Dedifferentiated amniotic fluid mesenchymal stem cell (primary cell): Measurements from ENCODE around the gene TSHZ2.

Experiments
- DNase-seq: peaks from one replicate; pipeline ENCODE4 v3.0.0-alpha.2; 2016; ENCODE audit errors: extremely low spot score

Gene TSHZ2

DNA sequence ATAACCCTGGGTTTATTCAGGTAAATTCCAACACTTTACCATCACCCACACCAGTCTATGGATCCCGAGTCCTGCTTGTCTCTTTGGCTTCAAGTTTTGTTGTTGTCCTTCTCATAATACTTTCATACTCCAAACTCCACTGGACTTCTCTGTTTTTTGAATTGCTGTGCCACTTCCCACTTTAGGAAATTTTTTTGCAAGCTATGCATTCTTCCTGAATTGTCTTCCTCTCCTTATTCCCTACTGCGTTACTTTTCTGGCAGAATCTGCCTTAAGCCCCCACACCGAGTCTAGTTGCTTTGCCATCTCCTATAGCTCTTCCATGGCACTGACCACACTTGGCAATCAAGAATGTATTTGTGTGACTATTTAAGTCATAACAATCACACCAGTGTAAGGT, 96.1 kb downstream of the TSHZ2 start:
- no peak for DNase-seq

DNA sequence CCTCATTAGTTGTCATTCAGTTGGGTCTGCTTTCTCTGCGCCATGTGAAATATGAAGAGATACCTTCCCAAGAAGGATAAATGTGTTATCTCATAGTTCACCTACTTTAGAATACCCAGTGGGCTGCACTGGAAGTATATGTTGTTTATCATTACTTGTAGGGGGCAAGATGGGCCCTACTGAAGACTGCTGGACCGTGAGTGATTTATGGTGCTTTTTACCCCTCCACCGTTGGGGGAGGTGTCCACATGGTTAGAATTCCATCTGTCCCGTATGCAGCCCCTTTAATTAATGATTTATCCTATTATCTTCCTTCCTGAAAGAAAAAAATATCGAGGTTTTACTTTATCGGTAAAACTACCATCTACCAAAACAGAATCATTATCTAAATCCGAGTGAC, 97.0 kb downstream of the TSHZ2 start:
- no peak for DNase-seq

DNA sequence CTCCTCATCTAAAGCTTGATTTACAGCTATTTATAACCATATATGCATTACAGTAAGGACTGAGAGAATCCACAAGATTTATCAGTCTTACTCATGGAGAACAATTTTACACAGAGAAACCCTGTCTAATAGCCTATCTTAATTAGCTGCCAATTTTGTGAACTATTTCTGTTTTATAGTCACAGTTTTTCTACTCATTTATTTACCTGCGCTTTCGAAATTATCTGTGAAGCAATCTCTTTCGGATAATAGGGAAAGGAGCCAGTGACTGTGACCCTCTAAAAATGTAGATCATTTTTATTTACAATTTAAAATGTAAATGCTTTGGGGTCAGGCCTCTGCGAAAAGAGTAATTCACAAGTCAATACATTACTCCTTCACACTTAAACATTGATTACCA, 98.1 kb downstream of the TSHZ2 start:
- DNase-seq: no peak

DNA sequence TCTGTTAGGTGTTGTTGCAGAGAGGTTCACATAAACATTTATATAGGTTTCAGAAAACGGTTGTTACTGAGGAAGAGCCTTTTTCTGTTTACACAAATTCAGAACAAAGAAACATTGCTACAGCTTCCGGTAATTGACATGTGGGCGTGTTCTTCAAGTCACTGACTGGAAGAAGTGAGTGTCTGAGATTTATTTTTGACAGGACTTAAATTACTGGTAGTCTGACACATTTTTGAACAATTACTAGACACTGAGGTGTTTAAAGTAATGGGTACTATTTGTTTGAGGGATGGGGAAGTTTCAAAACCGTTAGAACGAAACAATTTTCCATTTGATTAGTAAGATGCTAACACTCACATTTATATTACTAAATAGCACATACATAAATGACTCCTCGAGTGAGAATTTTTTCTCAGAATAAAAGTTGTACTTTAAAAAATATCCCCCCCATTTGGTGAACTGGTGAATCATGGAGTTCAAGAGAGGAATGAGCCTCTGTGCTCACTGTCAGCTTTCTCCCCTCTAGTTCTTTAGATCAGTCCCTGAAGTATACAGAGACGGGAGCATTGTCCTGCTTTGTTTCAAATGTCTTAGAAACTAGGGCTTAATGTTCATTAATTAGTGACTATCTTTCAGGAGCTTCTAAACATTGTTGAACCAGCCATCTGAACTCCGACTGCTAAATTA, 98.7 kb downstream of the TSHZ2 start:
- no peak for DNase-seq

DNA sequence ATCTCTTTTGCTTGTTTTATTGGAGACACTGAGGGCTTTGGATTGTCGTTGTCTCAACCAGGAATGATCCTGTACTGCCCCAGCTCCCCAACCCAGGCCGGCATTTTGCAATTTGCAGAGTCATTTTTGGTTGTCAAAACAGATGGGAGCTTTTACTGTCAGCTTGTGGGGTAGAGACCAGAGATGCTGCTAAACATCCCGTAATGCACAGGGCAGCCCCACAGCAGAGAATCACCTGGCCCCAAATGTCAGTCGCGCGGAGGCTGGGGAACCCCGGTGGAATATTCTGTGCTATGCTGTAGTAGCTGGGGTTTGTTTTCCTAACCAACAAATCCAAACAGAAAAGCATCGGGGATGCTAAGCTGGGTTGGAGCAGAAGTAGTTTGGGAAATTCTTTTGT, 99.7 kb downstream of the TSHZ2 start:
- DNase-seq: no peak

DNA sequence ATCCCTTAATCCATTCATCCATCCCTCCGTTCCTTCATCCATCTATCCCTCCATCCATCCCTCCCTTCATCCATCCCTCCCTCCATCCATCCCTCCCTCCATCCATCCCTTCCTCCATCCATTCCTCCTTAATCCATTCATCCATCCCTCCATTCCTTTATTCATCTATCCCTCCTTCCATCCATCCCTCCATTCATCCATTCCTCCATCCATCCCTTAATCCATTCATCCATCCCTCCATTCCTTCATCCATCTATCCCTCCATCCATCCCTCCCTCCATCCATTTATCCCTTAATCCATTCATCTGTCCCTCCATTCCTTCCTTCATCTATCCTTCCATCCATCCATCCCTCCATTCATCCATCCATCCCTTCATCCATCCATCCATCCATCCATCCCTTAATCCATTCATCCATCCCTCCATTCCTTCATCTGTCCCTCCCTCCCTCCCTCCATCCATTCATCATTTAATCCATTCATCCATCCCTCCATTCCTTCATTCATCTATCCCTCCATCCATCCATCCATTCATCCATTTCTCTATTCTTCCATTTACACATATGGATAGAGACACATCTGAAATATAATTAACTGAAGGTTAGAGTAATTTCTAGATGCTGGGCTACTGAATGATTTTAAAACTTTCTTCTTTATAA, 100.9 kb downstream of the TSHZ2 start:
- no peak for DNase-seq

DNA sequence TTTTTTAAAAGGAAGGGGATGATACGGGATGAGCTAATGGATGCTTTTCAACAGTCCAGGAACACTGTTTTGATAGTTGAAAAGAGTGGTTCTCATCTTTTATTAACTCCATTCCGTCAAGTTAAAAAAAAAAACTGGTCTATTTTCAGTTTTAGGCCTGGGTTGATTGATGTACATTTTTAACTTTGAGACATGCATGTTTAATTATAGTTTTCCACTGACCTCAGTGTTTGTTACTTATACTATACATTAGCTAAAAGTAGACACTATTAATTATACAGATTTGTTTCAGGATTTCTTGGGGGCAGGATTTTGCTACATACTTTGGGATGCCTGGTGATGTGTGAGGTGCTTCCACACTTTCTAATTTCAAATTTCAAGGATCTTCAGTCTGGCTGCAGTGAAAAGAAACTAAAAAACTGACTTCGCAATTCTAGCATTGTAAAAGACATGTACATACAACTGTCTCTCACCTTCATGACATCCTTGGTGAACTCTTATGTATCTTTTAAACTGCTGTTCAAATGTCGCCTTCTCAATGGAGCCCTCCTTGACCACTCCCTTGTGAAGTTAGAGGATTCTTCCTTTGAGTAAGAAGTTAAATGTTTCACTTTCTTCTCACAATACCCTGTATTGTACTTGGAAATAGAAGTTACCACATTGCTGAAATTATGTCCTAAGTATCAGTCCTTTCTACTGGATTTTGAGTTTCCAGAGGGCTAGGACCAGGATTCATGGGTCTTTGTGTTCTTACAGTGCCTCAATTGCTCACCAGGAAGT, 101.7 kb downstream of the TSHZ2 start:
- no peak for DNase-seq

DNA sequence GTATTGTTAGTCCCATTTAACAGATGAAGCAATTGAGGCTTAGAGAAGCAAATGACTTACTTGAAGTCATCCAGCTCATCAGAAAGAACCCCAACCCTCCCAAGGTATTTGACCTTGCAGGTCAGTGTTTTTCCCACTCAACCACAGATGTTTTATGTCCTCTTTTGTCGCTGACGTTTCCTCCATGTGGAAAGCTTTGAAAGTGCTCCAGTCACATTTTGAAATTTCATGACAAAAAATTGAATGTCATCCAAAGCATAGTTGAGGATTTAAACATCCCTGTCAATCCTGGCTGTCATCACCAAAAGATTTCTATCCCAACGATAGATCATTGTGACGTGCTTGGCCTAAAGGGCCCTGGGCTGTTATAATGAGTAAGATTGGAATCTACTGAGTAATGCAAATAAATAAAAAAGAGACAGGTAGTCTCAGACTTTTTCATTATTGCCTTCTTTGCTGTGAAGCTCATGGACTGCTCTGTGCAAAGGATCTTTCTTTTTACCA, 102.7 kb downstream of the TSHZ2 start:
- DNase-seq: no peak

DNA sequence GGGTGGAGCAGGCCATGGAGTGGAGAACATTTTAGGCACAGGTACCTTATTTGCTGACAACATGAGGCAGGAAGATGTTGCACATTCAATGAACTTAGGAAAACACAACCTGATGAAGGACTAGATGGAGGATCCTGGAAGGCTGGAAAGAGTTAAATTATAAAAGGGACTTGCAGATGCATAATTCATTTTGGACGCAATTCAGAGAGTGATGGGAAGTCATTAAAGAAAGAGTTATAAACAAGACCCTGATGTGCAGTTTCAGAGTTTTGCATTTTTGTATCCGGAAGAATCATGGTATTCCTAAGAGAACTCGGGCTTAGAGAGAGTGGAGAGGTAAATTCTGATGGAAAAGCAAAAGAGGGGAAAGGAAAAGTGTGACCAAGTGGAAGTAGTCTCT, 104.5 kb downstream of the TSHZ2 start:
- DNase-seq: no peak

DNA sequence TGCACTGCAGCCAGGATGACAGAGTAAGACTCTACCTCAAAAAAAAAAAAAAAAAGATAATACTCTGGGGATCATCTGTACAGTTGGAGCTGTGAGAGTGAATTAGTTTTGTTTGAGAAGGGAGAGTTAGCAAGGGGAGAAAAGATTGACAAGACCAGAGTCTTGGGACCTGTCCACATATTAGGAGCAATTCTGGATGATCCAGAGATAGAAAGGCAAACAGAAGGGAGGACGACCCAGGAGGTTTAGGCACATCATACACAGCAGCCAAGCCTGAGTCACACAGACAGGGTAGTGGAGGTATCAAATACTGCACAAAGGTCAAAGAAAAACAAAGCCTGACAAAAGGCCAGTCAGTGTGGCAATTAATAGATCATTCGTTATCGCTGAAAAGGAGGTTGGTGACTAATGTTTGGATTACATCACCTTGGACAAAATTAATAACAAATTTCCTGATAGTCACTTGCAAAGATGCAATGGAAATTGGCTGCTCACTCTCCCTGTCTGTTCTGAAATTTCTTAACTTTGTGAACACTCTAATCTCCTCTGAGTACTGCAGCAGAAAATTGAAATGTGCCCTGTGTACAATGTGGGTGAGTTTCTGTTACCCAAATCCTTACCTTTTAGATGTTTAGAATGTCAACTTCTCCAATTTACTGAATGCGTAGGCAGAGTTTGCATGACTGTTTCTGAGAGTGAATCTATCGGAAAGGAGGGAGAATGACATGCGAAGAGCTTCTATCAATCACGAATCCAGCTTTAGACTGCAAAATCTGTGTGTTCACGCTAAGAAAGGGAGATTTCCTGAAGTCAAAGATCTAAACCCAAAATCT, 105.4 kb downstream of the TSHZ2 start:
- DNase-seq: no peak

DNA sequence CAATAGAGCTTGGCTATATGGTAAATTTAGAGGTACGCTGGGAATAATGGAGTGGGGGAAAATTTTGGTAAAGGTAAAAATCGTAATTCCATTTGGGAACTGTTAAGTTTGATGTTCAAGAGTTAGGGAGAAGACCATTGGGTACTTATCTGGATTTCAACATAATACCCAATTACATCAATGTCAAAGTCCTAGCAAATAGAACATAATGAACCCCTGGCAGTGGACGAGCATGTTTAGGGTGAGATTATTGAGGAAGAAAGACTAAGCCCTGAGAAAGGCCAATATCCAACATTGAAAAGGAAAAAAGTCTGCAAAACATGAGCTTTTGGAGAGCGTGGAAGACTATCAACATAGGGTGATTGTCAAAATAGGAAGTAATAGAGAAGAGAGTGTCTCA, 106.6 kb downstream of the TSHZ2 start:
- no peak for DNase-seq

DNA sequence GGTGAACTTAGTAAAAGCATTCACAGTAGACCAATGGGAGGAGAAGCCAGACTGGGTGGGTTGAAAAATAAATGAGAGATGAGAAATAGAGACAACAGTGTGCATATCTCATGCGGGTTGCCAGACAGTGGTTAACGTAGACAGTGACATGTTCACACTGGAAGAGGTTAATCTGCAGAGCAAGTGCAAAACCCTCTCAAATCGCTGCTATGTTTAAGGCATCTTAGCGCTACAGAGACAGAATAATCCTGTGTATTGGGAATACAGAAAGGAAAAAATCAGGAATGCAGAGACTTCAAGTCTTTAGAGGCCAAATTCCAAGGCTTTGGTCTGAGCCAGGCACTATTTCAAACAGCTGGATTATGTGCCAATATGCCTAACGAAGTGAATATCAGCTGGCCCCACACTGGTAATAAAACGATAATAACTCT, 107.1 kb downstream of the TSHZ2 start:
- DNase-seq: no peak

DNA sequence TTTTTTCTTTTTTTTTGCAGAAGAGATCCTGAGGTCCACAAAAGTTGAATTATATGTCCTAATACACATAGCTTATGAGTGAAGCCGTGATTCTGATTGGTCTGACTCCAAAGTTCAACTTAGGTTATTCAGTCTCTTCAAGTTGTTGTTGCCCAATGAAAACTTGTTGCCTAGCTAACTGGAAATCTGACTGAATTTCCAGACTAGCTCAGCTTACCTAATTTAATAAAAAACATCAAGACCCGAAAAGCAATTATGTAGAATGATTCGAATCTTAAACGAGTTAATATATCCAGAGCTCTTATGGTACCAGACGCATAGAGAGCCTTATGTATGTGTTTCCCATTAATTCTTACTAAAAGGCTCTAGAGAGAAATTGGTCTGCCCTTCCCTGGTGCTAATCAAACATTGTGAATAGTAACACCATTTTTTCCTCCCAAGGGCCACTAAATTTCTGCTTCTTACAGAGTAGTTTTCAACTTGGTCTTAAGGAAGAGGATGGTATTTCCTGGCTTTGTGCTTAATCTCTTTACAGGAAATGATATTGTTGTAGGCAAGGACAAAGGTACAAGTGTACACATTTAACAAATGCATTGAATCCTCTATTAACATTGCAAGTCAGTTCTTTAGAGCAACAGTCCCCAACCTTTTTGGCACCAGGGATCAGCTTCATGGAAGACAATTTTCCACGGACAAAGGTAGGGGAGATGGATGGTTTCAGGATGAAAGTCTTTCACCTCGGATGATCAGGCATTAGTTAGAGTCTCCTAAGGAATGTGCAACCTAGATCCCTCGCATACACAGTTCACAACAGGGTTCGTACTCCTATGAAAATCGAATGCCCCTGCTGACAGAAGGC, 107.9 kb downstream of the TSHZ2 start:
- DNase-seq: no peak

DNA sequence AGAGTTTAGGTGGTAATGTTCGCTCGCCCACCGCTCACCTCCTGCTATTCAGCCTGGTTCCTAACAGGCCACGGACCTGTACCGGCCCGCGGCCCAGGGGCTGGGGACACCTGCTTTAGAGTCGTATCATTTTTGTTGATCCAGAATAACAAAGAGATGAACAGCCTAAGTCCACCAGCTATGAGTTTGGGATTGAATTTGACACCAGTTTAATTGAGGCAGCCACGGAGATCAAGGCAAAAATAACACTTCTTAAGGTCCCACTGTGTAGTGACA, 108.5 kb downstream of the TSHZ2 start:
- no peak for DNase-seq

DNA sequence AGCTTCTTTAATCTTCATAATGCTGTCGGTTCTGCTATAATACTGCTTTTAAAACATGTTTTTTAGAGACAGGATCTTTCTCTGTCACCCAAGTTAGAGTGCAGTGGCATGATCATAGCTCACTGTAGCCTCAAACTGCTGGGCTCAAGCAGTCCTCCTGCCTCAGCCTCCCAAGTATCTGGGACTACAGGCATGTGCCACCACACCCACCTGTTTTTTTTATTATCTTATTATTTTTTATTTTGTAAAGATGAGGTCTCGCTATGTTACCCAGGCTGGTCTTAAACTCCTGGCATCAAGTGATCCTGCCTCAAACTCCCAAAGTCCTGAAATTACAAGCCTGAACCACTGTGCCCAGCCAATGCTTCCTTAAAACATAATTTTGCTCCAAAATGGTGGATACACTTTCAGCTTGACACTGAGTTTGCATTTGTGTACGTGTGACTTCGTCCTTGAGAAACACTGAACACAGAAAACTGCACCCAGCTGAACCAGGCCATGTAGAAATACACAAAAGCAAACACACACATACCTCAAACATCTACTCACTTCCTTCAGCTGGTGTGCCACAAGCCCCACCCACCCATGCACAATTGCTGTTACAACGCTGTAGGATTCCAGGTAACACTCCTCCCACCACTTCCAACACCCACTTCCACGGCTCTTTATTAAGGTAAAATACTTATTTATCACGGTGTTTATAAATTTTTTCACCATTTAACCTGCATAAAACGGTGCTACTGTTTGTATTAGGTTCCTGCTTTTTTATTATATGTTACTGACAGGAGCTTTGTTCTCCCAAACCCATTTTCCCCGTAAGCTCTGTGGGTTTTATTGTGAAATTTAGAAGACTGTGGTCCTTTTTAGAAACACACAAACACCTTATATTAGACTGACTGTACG, 109.1 kb downstream of the TSHZ2 start:
- DNase-seq: no peak

DNA sequence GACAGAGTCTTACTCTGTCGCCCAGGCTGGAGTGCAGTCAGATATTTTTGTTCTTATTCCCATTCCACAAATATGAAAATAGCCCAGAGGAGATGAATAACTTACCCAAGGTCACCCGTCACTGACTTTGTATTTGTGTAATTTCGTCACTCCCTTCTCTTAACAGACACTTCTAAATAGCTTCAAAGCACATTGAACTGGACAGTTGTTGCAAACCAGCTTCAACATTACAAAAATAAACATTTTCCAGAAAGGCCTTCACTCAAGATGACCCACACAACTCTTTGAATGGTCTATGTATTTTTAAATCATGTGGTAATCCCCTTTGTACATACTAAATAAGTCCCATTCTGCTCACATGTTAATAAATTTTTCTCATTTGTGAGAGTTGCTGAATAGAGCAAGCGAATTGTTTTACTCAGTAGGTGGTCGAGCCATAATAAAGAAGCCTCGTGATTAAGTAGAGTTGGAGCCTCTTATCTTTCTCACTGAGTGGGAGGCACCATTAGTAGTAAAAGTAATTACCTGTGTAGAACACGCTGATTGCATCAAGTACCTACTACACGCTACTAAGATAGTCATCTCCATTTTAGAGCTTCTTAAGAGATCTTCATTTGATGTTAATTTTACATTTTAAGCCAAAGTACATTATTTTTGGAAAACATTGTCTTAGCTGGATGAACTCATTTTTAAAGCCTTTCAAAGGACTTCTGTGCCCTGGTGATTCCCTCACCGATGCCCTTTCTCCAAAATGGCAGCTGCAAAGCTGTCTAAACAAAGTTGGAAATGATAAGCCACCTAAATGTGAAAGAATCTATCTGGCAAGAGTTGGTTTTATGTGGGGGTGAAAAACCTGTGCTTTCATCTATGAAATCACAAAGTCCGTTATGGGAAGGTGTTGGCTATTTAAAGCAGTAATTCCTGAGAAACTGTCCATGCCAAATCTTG, 110.0 kb downstream of the TSHZ2 start:
- DNase-seq: no peak

DNA sequence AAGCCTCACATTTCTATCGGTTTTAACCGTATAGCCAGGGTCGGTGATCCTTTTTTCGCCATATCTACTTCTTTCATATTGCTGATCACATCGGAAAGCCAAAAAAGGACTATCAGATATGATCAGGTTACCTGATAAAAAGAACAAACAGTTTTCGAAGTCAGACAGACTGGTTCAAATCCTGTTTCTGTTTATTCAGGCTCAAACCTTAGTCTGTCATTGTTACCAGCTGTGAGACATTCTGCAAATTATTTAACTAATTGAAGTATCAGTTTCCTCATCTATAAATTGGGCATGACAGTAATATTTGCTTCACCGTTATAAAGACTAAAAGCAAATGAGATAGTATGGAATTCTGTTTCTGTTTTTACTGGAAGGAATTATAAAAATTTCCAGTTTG, 111.3 kb downstream of the TSHZ2 start:
- no peak for DNase-seq

DNA sequence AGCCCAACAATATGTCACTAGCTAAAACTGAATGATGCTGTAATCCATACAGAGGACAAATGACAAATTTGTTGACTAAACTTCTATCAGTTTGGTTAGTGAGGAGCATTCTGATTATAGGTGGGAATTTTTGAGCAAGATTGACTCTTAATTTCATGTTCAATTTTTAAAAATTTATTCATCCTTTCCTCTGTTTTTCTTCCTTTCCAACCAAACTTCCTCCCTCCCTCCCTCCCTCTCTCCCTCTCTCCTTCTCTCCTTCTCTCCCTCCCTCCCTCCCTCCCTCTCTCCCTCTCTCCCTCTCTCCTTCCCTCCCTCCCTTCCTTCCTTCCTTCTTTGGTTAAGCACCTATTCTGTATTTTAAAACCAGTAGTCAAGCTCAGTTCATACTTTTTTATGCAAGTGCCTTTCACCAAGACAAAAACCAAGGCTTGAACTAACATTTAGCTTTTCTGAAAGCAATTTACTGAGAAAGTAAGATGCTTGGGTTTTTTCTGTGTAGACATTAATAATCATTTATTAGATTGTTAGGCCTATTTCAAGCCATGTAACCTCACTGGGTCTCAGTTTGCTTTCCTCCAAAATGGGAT, 112.3 kb downstream of the TSHZ2 start:
- no peak for DNase-seq

DNA sequence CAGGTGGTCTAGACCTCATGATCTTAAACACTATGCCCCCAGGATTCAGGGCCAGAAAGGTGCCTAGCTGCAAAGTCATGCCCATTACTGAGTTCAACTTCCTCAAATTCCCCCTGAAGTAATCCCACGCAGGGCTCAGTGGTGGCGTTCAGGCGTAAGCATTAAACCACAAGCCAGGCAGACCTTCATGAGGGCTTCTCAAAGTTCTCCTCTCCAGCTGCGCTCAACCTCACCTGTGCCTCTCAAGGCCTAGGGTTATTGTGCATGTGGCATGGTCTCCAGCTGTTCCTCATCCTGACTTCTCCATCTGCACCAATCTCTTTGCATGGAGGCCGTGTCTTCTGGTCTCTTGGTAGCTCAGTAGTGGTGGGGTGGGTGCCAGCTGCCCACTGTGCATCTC, 113.6 kb downstream of the TSHZ2 start:
- no peak for DNase-seq
